Activated T-helper 17 cell treated with anti-CD3 and anti-CD28 coated beads, Interleukin-2, amount 50 U/mL, for 72 hours (primary cell): Measurements from ENCODE around the gene CALML6. TPM values are rescaled to one million over a fixed set of nuclear protein-coding genes. Genes with fewer than 3 reads are reported as not detected.

Source experiments
- ATAC-seq: fragments of 150-1000 bp; cut with Tn5 transposase; replicated peaks from 2 replicates; pipeline ENCODE4 v1.10.0; 2021; ENCODE audit warnings: mild to moderate bottlenecking, moderate library complexity
- H3K27ac Mint-ChIP-seq: one replicate; pipeline ENCODE4 v1.8.0; 2022; ENCODE audit warnings: mixed read lengths
- H3K27me3 Mint-ChIP-seq: one replicate; pipeline ENCODE4 v1.8.0; 2022; ENCODE audit warnings: mixed read lengths
- H3K36me3 Mint-ChIP-seq: one replicate; pipeline ENCODE4 v1.8.0; 2022; ENCODE audit warnings: low read depth, mild to moderate bottlenecking, mixed read lengths
- H3K4me1 Mint-ChIP-seq: one replicate; pipeline ENCODE4 v1.8.0; 2022; ENCODE audit warnings: mixed read lengths
- H3K4me3 Mint-ChIP-seq: one replicate; pipeline ENCODE4 v1.8.0; 2022; ENCODE audit warnings: mild to moderate bottlenecking, mixed read lengths
- H3K9me3 Mint-ChIP-seq: one replicate; pipeline ENCODE4 v1.8.0; 2022; ENCODE audit warnings: mixed read lengths
- total RNA-seq, 2 donors: library from RNA; stranded (reverse); gene quantifications; one replicate each; pipeline ENCODE4 v1.2.3, GENCODE V29; 2022

The CALML6 gene
- total RNA-seq, 2 donors from 2014 or later, result 0.86 to 1.7 TPM

DNA sequence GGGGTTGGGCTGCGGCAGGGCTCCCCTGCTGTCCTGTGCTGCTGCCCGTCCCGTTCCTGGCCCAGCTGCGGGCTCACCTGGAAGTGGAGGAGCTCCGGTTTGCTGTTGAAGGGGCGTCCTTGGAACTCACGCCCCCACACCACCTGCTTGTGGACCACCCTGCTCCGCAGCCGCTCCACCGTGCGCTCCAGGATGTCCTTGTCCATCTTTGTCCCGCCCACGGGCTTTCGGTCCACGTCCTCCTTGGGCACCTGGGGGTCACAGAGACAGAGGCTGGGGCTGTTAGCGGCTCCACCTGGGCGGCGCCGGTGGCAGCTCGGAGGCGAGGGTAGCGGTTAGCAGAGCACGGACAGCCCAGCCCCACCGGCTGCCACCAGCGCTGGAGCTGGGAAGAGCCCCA, 49.8 kb downstream of the CALML6 start:
- Mint-ChIP-seq H3K4me3 (no peak overlapping the region), H3K27me3 (peaks cover 18% of the 10 kb centered on the region), H3K4me1 (no peaks in the 10 kb centered on the region), H3K36me3 (no peaks in the 10 kb centered on the region), H3K27ac (no peak overlapping the region), H3K9me3 (no peaks in the 10 kb centered on the region)
- no peak for ATAC-seq

DNA sequence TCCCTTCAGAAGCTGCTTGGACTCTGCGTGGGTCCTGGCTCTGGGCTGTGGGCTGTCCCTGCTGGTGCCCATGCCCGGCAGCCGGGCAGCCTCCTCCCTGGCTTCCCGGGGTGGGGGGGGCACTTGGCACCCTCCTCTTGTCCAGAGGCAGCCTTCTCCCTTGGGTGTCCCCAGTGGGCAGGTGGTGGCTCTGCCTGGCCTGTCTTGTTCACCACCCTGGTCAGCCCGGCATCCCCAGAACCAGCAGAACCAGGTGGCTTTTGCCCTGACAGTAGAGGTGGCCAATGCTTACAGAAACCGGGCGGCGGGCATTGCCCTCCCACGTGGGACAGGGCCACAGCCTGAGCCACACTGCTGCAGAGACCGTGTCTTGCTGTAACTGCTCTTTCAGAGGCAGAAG, 50.5 kb downstream of the CALML6 start:
- Mint-ChIP-seq H3K9me3 (no peaks in the 10 kb centered on the region), H3K4me3 (no peak overlapping the region), H3K27ac (no peak overlapping the region), H3K27me3 (peaks cover 18% of the 10 kb centered on the region), H3K4me1 (no peaks in the 10 kb centered on the region), H3K36me3 (no peaks in the 10 kb centered on the region)
- no peak for ATAC-seq

DNA sequence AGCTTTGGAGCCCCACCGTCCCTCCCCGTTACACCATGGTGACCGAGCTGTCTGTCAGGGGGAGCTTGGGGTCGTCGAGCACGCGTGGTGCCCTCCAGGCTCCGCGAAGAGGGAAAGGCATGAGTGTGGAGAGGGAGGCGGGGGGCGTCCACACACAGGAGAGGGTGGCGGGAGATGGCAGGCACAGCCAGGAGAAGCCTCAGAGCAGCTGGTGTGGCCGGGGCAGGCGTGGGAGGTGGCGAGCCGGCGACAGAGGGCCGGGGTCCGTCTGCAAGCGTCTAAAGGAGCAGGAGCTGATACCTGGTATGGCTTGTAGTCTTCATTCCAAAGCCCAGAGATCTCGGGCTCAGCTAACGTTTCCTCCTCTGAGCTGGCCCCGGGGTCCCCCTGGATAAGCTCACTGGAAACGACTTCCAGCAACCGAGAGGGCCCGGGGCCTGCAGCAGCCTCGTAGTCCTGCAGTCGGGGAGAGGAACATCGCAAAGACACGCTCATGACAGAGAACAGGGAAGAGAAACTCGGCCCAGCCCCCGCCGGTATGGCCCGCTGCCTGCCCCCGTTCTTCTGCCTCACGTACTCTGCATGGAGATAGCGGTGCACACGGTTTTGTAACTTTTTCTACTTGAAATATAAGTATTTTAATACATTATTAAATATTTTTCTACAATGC, 51.1 kb downstream of the CALML6 start:
- Mint-ChIP-seq H3K4me1 (no peaks in the 10 kb centered on the region), H3K4me3 (no peak overlapping the region), H3K27me3 (peaks cover 12% of the 10 kb centered on the region), H3K27ac (no peak overlapping the region), H3K36me3 (no peaks in the 10 kb centered on the region), H3K9me3 (no peaks in the 10 kb centered on the region)
- ATAC-seq, result no peak

Other genes with a start within 250 kb of the CALML6 start
- 10 to 100 TPM; 31.4 to 38.5 TPM for gene SLC35E2B, start 222.5 kb upstream of the CALML6 start, total RNA-seq
- gene CDK11A, start 190.9 kb upstream of the CALML6 start, total RNA-seq, result 10 to 100 TPM; 51.8 to 65.6 TPM
- gene NADK, start 136.8 kb upstream of the CALML6 start, total RNA-seq, result 10 to 100 TPM; 39.0 to 90.2 TPM
- gene GNB1, start 24.2 kb upstream of the CALML6 start, total RNA-seq, result 100 to 1,000 TPM; 266 to 410 TPM
- gene TMEM52, start 4.0 kb downstream of the CALML6 start, total RNA-seq, result 1 to 10 TPM; 1.8 to 2.0 TPM
- not detected for gene CFAP74, start 88.5 kb downstream of the CALML6 start, total RNA-seq
- not detected for gene GABRD, start 104.1 kb downstream of the CALML6 start, total RNA-seq
- 10 to 100 TPM; 12.2 to 24.7 TPM for gene PRKCZ, start 135.2 kb downstream of the CALML6 start, total RNA-seq